NAMALWA (cell line): ENCODE measurements around the gene ZSWIM3.

Experiments
- DNase-seq: peaks from one replicate; pipeline ENCODE4 v3.0.0-alpha.2; 2015; ENCODE audit warnings: low spot score

ZSWIM3 gene

DNA sequence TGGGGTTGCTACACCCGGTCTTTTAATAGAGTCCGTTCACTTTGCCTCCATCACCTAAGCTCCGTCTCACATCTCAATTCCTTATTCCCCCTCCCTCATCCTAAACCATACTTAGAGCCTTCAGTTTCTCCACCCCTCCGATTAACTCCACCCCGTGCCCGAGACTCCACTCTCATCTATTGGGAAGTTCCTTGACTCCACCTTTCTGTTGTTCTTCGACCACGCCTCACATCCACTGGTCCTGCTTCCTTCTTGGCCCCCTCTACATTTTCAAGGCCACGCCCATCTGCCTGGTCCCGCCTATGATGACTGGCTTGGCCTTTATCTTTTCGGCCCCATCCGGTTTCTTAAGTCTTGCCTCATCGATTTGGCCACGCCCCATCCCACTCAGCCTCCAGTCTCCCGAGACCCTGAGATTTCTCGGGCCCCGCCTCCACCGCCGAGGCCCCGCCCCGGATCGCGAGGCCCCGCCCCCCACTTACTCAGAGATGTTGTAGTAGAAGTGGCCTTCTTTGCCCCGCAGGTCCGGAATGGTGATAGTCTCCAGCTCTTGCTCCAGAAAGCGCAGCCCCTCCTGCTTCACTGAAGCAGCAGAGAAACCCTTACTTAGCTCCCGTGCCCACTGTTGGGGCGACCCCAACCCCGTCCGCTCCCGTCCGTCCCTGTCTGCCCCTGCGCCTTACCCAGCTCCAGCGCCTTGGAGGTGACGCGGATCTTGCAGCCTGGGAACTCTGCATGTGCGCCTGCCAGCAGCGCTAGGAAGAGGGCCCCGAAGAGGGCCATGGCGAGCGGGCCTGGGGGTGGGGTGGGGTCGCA is 53.5 kb downstream of the ZSWIM3 start:
- DNase-seq, result peak; percentile 99

DNA sequence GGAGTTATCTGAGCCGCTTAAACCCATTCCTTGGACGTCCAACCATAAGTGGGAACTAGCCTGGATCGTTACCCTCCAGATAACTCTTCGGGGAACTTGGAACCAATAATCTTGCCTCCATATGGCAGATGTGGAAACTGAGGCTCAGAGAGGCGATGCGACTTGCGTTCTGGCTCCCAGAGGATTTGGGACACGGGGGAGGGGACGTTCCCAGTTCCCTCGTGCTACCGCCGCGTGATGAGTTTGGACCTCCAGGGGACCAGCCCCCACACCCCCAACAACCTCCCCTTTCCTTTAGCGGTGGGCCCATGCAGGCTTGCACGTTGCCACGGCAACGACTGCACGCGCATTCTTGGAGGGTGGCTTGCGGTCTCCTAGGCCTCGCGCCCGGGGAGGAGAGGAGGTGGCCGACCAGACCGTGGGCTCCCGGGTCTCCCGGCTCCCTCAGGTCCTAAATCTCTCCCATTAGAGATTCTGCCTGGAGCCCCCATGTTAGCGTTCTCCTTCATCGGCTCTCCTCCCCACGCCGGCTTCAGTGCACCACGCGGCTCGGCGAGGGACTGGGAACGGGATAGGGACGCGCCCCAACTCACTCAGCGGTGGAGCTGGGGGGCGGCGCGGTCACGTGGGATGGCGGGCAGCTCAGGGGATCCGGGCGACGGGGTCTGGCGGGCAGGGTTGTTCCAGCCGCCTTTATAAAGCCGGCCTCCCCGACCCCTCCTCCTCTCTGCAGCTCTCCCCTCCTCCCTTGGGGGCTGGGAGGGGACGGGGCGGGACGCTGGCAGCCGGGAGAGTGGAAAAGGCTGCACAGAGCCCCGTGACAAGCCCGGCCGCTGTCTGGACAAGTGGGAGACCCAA is 54.3 kb downstream of the ZSWIM3 start, which contains the start of gene PLTP:
TSS of gene PLTP (minus strand) at position 670 of the 858 bp plus-strand sequence. CDS start 703 bp downstream, outside the sequence.
- peak; percentile 28 for DNase-seq

DNA sequence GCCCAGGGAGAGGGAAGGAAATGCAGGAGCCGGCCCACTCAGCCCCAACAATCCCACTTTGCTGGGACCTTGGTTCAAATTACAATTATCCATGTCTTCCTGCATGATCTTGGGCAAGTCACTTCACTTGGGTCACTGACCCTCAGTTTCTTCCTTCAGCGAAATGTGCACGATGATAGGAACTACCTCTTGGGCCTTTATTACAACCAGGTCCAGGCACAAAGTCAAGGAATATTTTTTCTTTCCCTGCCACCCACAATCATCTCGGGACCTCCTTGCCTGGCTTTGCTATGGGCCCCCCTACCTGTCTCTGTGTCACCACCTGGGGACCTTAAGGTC is 54.9 kb downstream of the ZSWIM3 start:
- no peak for DNase-seq

DNA sequence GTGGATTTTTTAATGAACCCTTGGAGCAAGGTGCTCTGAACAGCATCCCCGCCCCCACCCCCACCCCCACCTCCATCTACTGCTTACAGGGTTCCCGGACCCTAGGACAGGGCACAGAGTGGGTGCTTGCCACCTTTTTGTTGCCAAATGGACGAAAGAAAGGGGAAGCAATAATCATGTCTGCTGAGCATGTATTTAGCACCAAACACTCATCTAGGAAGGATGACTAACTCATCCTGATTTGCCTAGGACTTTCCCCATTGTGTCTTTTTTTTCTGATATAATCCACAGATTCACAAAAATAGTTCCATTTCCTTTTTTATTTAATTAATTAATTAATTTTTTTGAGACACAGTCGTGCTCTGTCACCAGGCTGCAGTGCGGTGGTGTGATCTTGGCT is 55.7 kb downstream of the ZSWIM3 start:
- no peak for DNase-seq

DNA sequence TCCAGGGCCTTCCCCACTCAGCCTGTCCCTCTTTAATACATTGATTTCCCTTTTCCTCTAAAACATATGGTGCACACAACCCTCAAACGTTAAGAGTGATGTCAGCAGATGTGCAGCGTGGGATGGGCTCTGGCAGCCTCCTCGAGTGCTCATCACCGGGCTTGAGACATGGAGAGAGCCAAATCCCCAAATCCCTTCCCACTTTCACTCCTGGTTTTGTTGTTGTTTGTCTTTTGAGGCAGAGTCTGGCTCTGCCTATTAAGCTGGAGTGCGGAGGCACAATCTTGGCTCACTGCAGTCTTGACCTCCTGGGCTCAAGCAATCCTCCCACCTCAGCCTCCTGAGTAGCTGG is 60.4 kb downstream of the ZSWIM3 start:
- DNase-seq, result no peak

DNA sequence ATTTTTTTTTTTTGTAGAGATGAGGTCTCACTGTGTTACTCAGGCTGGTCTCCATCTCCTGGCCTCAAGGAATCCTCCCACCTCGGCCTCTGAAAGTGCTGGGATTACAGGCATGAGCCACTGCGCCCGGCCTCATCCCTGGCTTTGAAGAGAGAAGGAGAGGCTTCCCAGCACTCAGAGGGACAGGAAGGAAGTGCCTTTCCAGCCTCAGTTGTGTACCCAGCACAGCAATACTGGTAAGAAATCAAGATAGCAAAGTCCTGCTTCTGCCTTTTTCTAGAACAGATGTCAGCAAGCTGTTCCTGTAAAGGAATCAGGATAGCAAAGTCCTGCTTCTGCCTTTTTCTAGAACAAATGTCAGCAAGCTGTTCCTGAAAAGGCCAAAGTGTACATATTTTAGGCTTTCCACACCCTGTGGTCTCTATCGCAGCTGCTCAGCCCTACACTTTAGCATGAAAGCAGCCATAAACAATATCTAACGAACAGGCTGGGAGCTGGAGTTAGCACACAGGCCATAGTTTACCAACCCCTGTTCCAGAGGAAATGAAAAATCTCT is 60.8 kb downstream of the ZSWIM3 start:
- DNase-seq, result no peak

DNA sequence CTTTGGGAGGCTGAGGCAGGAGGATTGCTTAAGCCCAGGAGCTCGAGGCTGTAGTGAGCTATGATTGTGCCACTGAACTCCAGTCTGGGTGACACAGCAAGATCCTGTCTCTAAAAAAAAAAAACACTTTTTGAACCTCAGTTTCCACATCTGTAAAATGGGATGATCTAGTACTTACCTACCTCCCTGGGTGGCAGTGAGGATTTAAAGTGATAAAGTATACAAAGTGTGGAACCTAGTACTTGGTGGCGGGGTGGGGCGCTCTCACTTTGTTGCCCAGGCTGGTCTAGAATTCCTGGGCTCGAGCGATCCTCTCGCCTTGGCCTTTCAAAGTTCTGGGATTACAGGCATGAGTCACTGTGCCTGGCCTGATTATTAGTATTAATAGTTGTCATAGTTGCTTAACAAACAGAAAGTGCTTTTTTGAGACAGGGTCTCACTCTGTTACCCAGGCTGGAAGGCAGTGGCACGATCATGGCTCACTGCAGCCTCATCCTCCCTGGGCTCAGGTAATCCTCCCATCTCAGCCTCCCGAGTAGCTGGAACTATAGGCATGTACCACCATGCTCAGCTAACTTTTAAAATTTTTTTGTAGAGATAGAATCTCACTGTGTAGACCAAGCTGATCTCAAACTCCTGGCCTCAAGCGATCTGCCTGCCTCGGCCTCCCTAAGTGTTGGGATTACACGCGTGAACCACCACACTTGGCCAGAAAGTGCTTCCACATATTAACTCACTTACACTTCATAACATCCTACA is 61.5 kb downstream of the ZSWIM3 start:
- DNase-seq, result no peak

DNA sequence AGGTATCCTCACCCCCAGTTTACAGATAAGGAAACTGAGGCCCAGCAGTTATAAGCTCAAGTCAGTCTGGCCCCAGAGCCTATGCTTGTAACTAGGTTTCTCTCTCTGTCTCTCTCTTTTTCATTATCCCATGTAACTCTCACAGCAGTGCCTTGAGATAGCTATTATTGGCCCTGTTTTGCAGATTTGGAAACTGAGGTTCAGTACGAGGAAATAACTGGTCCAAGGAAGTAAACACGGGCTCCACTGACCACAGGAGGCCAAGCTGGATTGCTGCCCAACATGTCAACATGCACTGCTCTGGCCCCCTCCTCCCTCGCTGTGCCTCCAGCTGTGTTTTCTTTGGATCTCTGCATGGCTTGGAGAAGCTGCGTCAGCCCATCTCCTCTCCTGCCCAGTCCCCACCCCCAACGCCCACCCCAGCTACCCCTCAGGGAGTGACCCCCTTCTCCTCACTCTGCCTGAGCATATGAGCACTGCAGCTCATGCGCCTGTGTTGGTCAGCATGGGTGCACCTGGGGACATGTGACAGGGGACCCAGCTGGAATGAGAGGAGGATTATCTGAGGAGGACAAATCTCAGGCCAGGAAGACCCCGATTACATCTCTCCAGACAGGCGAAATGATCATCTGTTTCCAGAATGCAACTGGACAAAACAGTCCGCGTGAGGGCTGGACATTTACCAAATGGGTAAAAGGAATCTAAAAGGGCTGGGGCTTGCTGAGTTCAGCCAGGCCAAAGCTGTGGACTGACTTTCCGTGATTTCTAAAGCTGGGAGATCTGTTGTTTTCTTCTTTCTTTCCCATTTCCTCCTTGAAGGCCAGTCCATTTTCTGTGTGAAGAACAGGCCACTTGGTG is 62.4 kb downstream of the ZSWIM3 start:
- DNase-seq, result no peak

DNA sequence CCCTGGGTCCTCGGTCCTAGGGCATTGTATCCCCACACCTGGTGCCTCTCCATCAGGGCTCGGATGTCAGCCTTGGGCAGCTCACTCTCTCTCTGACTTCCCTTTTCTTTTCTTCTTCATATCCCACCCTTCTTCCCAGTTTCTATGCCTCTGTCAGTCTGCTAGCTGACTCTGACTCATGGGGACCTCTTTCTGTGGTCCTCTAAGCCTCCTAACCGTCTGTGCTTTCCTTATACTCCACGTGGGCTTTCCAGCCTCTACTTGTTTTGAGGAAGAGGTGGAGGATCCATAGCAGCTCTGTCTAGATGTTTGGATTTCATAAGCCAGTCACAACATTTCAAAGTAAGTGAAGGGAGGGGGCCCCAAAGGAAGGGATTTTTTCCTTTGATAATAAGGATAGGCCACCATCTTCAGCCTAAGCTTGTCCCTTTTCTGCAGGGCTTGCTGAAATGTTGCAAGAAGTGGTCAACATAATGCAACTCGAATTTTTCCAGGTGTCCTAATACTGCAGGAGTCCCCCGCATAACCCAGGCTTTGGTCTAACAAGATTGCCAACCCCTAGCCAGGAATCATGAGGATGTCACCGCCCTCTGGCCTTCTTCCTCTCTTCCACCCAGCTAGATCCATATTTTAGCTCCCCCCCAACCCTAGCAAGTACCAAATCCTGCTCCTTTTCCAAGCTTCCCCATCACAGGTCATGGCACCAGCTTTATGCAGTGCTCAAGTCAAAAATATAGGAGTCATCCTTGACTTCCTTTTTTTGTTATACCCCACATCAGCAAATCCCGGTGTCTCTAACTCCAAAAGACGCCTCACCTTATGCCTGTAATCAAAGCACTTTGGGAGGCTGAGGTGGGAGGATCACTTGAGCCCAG is 63.3 kb downstream of the ZSWIM3 start:
- no peak for DNase-seq

DNA sequence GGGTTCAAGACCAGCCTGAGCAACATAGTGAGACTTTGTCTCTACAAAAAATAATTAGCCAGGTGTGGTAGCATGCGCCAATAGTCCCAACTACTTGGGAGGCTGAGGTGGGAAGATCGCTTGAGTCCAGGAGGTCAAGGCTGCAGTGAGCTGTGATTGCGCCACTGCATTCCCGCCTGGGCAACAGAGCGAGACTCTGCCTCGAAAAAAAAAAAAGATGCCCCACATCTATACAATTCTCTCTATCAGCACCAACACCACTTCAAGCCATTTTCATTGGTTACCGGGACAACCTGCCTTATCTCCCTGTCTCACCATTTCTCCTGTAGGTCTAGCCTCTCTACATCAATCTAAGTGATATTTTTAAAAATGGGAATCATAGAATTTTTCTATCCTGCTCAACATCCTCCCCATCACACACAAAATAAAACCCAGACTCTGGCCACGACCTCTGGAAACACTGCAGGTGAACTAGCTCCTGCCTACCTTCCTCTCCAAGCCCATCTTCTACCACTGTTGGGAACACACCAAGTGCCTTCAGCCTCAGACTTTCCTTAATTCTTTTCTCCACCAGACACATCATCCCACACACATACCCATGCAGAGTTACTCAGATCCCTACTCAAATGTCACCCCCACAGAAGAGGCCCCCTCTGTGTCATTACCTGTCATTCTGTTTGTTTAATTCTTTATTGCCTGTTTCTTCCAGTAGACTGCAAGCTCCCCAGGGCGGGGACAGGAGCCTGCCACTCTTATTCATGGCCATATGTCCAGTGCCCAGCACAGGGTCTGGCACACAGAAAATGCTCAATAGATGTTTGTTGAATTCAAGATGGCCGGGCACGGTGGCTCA is 64.1 kb downstream of the ZSWIM3 start:
- DNase-seq, result no peak

DNA sequence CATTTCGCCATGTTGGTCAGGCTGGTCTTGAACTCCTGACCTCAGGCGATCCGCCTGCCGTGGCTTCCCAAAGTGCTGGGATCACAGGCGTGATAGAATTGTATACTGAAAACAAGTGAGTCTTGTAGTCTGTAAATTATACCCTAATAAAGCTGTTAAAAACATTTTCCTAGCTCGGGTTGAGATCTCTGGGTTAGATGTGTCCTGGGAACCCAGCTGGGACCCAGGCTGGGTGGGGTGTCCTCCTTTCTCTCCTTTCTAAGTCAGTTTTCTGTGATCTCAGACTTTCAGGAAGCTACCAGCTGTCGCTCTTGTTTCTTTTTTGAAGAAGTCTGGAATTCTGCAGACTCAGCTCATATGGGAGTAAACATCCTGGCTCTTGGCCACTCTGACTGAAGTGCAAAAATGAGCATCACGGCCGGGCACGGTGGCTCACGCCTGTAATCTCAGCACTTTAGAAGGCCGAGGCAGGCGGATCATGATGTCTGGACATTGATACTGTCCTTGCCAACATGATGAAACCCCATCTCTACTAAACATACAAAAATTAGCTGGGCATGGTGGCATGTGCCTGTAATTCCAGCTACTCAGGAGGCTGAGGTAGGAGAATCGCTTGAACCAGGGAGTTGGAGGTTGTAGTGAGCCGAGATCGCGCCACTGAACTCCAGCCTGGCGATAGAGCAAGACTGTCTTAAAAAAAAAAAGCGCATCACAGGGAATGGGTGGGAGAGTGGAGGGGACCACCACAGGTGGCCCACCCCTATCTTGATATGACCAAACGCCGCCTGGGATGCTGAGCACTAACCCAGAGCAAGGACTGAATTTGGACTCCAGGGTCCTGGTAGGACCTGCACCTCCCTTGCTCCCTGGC is 67.2 kb downstream of the ZSWIM3 start:
- no peak for DNase-seq

DNA sequence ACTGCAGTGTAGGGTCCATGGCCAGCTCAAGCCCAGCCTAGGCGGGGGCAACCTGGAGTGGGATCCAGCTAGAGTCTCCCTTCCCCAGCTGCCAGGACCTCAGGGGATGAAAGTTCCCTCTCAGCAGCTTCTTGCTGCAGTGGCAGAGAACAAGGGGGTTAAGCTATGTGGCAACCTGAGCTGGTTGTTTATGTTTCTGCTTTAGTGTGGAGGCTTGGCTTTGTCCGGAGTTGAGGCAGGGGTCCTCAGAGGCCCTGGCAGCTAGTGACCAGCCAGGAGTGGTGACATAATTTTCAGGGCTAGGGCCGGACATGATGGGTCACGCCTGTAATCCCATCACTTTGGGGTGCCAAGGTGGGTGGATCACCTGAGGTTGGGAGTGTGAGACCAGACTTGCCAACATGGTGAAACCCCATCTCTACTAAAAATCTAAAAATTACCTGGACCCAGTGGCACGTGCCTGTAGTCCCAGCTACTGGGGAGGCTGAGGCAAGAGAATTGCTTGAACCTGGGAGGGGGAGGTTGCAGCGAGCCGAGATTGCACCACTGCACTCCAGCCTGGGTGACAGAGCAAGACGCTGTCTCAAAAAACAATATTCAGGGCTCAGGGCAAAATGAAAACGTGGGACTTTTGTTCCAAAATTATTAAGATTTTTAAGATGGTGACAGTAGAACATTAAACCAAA is 68.5 kb downstream of the ZSWIM3 start:
- no peak for DNase-seq

DNA sequence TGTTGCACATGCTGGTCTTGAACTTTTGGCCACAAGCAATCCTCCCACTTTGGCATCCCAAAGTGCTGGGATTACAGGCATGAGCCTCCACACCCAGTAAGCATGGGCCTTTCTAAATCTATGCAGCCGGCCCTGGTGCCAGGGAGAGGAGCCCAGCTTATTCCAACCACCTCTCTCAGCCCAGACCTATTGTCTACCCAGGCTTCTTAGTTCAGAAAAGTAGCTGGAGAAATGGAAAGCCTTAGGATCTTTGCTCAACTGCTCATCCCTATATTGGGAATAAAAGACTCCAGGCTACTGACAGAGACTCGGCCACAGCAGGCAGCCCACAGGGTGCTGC is 69.3 kb downstream of the ZSWIM3 start:
- DNase-seq, result no peak

DNA sequence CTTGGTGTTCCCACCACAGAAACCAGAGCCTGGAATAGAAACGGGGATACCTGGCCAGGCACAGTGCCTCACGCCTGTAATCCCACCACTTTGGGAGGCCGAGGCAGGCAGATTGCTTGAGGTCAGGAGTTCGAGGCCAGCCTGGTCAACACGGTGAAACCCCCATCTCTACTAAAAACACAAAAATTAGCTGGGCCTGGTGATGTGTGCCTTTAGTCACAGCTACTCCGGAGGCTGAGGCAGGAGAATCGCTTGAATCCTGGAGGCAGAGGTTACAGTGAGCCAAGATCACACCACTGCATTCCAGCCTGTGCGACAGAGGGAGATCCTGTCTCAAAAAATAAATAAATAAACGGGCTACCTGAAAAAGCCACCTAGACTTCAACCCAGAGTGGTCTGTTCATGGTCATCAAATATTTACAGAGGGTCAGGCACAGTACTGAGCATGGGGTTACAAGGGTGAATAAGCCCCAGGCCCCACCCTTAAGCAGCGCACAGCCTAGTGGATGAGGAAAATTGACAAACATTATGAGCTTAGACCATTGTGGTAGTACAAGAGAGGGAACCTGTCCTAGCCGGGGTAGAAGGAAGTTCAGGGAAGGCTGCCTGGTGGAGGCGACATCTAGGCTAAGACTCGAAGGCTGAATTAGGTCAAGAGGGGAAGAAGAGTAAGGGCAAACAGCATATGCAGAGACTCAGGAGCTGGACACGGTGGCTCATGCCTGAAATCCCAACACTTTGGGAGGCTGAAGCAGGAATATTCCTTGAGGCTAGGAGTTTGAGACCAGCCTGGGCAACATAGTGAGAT is 69.9 kb downstream of the ZSWIM3 start:
- DNase-seq, result no peak
